Stomach (tissue), 4 donors: ENCODE data around the gene ZNF222.

ENCODE experiments used
- CTCF ChIP-seq, 7 experiments: fragments of 450-650 bp in 4 of 7; fragments of 200-600 bp in 3 of 7; sonication (generic) in 3 of 7; IDR thresholded peaks; one replicate each; pipeline ENCODE4 v1.5.1; 2016 to 2019; ENCODE audit warnings: antibody characterized with exemption in 7 of 7, control low read depth in 2 of 7, mild to moderate bottlenecking in 1 of 7
- POLR2A ChIP-seq, 4 donors: fragments of 450-650 bp; IDR thresholded peaks; one replicate each; pipeline ENCODE4 v1.6.1; 2016; ENCODE audit warnings: antibody characterized with exemption in 4 of 4, control low read depth in 2 of 4, mild to moderate bottlenecking in 1 of 4, moderate library complexity in 1 of 4

- TF ChIP-seq POLR2A (IDR thresholded peaks at IDR 0.05) (no peak), CTCF (IDR thresholded peaks at IDR 0.05) (no peak)
Observed at GRCh38 chr19:44059229-44059628, 34.0 kb downstream of the ZNF222 start.
